Stromal cell of bone marrow (primary cell): ENCODE measurements around the gene MTA1.

ENCODE experiments used
- DNase-seq: peaks from one replicate; pipeline ENCODE4 v3.0.0-alpha.2; 2012; ENCODE audit warnings: low read depth

MTA1 gene

GRCh38 chr14:105424861-105425260 is 5.2 kb downstream of the MTA1 start:
- DNase-seq = no peak

GRCh38 chr14:105425823-105426247 is 6.2 kb downstream of the MTA1 start:
- no peak for DNase-seq

- no peak for DNase-seq
Observed at GRCh38 chr14:105426416-105427130, 6.9 kb downstream of the MTA1 start.

- no peak for DNase-seq
Observed at GRCh38 chr14:105427412-105427811, 7.8 kb downstream of the MTA1 start.

- DNase-seq = no peak
Observed at GRCh38 chr14:105427936-105428485, 8.4 kb downstream of the MTA1 start.

- DNase-seq = no peak
Observed at GRCh38 chr14:105430042-105430441, 10.4 kb downstream of the MTA1 start.

- DNase-seq = no peak
Observed at GRCh38 chr14:105430565-105430964, 10.9 kb downstream of the MTA1 start.

- no peak for DNase-seq
Observed at GRCh38 chr14:105431256-105431655, 11.6 kb downstream of the MTA1 start.

GRCh38 chr14:105432657-105433056 is 13.0 kb downstream of the MTA1 start:
- no peak for DNase-seq

GRCh38 chr14:105433161-105433605 is 13.6 kb downstream of the MTA1 start:
- no peak for DNase-seq

GRCh38 chr14:105436402-105436801 is 16.8 kb downstream of the MTA1 start:
- no peak for DNase-seq

GRCh38 chr14:105436891-105437722 is 17.5 kb downstream of the MTA1 start:
- no peak for DNase-seq

GRCh38 chr14:105437723-105438500 is 18.3 kb downstream of the MTA1 start:
- no peak for DNase-seq

- DNase-seq = no peak
Observed at GRCh38 chr14:105439179-105439578, 19.6 kb downstream of the MTA1 start.

GRCh38 chr14:105439710-105440553 is 20.3 kb downstream of the MTA1 start:
- DNase-seq = no peak

- DNase-seq = no peak
Observed at GRCh38 chr14:105440554-105440900, 20.9 kb downstream of the MTA1 start.

GRCh38 chr14:105440992-105441391 is 21.4 kb downstream of the MTA1 start:
- no peak for DNase-seq

- DNase-seq = no peak
Observed at GRCh38 chr14:105442125-105442524, 22.5 kb downstream of the MTA1 start.

GRCh38 chr14:105442834-105443233 is 23.2 kb downstream of the MTA1 start:
- no peak for DNase-seq

- DNase-seq = no peak
Observed at GRCh38 chr14:105444859-105445258, 25.2 kb downstream of the MTA1 start.

- no peak for DNase-seq
Observed at GRCh38 chr14:105445290-105445689, 25.7 kb downstream of the MTA1 start.
